GDM1 (cell line): Measurements from ENCODE around the gene SPOPL.
A peak's percentile ranks its signal among the peaks of the same experiment; 100 is the strongest.
"Not testable (repeated sequence)": the region's sequence is repeated elsewhere in the genome, so short reads cannot be mapped to it uniquely, and the experiment has no call there.

Experiments used
- DNase-seq: peaks from one replicate; lab custom pipeline; 2025; lab: John Stamatoyannopoulos, UW

Gene SPOPL

DNA sequence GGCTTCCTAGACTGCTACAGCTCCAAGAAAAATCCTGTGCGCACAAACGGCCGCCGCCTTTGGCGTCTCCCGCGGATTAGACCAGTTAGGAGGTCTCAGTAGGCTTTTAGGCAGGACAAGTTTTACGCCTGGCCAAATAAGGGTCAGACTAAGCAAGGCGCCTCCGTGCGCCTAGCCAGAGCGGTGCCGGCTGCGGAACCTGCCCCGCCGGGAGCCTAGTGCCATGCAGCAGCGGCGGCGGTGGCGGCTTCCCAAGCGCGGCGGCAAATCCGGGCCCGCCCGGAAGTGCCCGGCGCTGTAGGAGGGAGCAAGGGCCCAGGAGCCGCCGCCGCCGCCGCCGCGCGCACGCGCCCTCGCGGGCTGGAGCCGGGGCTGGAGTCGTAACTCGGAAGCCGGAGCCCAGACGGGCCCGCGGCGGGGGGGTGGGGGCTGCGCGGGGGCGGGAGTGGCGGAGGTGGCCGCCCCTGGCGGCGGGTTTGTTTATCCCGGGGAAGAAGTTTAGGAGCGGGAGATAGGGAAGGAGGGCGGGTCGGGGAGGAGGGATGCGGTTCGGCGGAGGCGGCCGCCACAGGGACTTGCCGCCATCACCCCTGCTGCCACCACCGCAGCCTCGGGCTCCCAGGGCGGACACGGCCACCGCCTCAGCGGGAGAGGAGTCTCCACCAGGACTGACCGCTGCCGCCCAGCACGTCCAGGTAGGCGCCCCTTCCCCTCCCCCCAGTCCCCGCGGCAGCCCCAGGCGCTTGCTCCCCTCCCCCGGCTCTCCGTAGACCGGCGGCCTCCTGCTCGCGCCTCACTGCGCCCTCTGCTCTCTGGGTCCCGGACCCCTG lies at the start of gene SPOPL:
SPOPL (plus strand) TSS at position 346 of the 830 bp plus-strand sequence. CDS start 48,447 bp downstream, outside the sequence.
- DNase-seq, result peak; percentile 87

GRCh38 chr2:138452324-138452723 lies 49.2 kb upstream of the SPOPL start:
- DNase-seq, result no peak

GRCh38 chr2:138453815-138454214 lies 47.8 kb upstream of the SPOPL start:
- DNase-seq, result no peak

DNA sequence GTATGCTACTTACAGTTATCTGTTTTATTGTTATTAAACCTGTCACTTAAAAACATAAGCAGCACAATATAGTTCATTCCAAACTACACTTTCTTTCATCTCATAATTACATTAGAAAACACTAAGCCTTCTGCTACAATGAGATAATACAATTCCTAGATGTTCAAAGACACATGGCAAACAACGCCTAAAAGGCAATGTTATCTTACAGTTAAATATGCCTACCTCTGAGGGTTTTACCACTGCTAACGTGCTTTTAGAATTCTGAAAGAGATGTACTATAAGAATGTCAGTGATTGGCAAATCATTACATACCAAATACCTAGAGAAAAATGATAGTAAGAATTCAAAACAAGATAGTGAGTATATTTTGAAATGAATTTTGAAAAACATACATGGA lies 46.8 kb upstream of the SPOPL start:
- no peak for DNase-seq

- no peak for DNase-seq
These were observed 46.3 kb upstream of the SPOPL start for GRCh38 chr2:138455275-138455674.

DNA sequence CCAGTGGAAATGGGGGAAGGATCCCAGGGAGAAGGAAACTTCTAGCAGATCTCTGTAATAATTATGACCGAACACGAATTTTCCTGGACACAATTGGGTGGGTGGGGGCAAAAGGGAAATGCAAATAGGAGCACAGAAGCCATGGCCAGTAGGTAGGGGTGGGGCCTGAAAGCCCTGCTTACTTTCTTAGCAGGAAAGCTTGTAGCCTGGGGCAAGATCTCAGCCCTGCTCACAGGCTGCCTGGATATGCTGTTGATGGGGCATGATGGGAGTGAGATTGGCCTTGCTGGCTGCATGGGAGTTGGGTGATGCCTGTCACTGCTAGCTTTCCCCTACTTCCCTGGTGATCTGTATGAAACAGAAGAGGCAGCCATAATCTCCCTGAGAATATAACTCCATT lies 45.9 kb upstream of the SPOPL start:
- no peak for DNase-seq

GRCh38 chr2:138462689-138463088 lies 38.9 kb upstream of the SPOPL start:
- not testable (repeated sequence) for DNase-seq

GRCh38 chr2:138468617-138469016 lies 33.0 kb upstream of the SPOPL start:
- DNase-seq, result no peak

DNA sequence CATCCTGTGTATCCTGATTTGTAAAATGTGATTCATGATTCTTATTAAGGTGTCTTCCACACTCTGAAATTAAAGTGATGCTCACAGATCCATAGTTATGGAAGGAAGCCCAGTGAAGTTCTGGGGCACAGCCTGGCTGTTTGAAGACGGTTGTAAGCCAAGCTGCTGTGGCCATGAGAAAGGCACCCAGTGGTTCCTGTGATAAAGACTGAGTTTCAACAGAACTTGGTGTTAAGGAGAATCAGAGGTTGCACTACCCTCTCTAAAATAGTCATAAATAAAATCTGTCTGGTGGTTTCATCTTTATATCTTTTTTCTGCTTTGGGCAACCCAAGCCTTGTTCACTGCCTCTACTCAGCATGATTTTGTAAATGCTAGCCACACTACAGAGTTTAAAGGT lies 32.2 kb upstream of the SPOPL start:
- DNase-seq, result no peak

GRCh38 chr2:138470941-138471340 lies 30.6 kb upstream of the SPOPL start:
- DNase-seq, result no peak

GRCh38 chr2:138474100-138474825 lies 27.3 kb upstream of the SPOPL start:
- DNase-seq, result no peak

- DNase-seq, result no peak
These were observed 26.2 kb upstream of the SPOPL start for GRCh38 chr2:138475277-138475776.

- no peak for DNase-seq
These were observed 25.4 kb upstream of the SPOPL start for GRCh38 chr2:138476186-138476585.

- no peak for DNase-seq
These were observed 24.6 kb upstream of the SPOPL start for GRCh38 chr2:138476940-138477339.

GRCh38 chr2:138482796-138483195 lies 18.8 kb upstream of the SPOPL start:
- not testable (repeated sequence) for DNase-seq

GRCh38 chr2:138485019-138485418 lies 16.6 kb upstream of the SPOPL start:
- no peak for DNase-seq

DNA sequence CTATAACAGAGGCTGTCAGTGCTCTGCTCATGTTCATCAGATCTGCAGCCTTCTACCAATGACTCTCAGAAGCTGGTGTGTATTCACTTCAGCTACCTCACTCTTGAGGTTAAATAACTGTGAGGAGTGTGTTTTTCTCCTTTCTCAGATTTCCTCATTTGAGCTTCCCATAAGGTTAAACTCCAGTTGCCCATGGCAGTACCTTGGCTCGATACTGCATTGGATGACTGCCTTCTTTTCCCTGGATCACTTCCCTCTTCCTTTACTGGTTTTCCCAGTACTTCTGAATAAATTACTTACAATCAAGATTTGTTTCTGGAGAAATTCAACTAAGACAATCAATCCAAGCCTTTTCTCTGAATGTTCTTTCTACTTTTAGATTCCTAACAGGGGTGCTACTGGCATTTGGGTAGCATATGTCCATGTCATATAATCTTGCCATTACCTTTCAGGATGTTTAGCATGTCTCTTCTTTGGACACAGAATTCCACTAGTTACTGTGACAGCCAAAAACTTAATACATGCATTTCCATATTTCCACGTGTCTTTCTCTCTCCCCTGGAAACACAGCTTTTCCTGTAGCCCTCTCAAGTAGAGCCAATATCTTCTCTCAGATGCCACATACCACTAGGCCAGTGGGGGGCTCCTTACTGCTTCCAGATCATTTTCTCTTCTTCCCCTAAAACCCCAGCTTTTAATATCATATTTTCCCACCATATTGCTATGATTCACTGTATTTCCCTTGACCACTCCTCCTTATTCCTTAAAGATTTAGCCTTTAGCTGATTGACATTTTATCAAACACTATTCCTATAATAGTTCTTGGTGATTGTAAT lies 15.0 kb upstream of the SPOPL start:
- no peak for DNase-seq

DNA sequence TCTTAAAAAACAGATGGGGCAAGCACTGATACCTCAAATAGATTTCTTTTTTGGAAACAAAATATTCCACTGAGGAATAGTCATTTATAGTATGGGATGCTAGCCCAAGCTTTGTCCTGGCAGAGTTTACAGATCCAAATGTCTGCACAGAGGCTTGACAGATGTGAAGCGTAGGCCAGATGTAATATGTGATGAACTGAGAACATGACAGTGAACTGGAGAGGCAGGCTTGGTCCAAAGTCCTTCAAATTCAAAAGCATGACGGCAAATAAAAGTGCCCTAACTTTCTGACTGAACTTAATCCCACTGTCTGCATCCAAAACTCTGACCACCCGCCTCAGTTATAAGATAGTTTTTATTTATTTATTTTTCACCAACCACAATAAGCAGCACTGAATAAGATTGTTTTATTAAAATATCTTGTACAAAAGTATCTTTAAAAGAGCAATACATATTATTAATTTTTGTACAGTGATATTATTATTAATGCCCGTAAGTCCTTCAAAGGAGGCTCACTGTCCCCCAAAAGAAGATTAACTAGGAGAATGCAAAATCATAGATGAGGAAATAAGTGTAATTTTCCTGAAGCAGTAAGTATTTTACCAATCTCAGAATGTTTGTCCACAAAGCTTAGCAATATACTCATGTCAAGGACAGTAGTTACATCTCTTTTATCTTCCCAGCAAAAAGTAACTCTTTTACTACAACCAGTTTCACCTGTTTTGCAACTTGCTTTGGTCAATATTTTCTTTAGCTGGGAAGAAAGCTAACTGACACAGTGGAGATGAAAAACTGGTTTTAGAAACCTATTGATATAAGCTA lies 10.7 kb upstream of the SPOPL start:
- DNase-seq, result no peak

DNA sequence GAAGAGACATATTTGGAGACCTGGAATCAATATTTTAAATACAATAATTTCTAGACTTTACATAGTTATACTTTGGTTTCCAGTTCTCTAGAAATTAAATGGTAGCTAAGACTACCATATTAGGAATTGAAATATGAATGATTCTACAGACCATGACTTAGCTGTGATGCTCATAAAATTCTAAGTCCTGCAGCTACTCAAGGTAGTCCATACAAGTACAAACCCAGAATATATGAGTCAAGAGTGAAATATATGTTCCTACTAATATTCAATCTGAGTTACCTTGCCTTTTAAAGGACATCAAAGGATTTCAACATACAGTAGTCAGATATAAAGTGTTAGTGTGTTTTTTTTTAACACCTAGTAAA lies 10.1 kb upstream of the SPOPL start:
- no peak for DNase-seq

- no peak for DNase-seq
These were observed 9.4 kb upstream of the SPOPL start for GRCh38 chr2:138492160-138492559.

DNA sequence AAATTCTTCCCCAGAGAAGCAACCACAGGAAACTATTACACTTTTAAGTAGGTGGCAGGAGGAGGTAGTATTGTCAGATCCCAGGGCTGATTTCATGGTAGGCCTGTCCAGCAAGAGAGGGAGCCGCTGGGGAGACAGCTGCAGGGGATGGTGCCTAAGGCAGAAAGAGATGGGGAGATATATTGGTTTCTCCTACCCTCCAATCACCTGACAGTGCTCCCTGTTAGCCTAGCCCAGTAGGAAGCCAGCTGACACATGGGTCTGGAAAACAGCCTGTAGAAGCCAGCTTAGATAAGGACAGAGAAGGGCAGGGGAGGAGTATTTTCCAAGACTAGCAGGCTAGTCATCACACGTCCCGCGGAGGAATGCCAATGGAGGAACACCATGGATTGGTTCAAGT lies 8.2 kb upstream of the SPOPL start:
- DNase-seq, result no peak
